Keratinocyte (primary cell): ENCODE data around the gene TRAPPC11. TPM values are rescaled to one million over a fixed set of nuclear protein-coding genes. Genes with fewer than 3 reads are reported as not detected.

Source experiments
- DNase-seq: peaks from one replicate; pipeline ENCODE4 v3.0.0-alpha.2; 2011; ENCODE audit warnings: low read depth, missing footprints, low spot score
- FAIRE-seq: peaks from 2 replicates; lab custom pipeline; 2011; peaks lifted over from hg19 to GRCh38; lab: Jason Lieb, UNC
- H2AFZ ChIP-seq: 2 replicates; pipeline ENCODE4 v1.6.0; 2012; ENCODE audit warnings: low read length, control low read depth, inconsistent platforms; ENCODE audit not compliant: control insufficient read depth
- H3K27ac ChIP-seq: 2 replicates; pipeline ENCODE4 v1.5.1; 2011; ENCODE audit warnings: low read length; ENCODE audit not compliant: control insufficient read depth, insufficient read depth
- H3K27me3 ChIP-seq: 3 replicates; pipeline ENCODE4 v1.6.0; 2011; ENCODE audit warnings: low read length; ENCODE audit not compliant: control insufficient read depth, insufficient read depth; ENCODE audit errors: extremely low read depth
- H3K36me3 ChIP-seq, 2 experiments: 2 replicates in 1 of 2; 3 replicates in 1 of 2; pipeline ENCODE4 v1.5.1; 2011; ENCODE audit warnings: low read length in 2 of 2, mild to moderate bottlenecking in 1 of 2; ENCODE audit not compliant: control insufficient read depth in 2 of 2, insufficient read depth in 2 of 2; ENCODE audit errors: extremely low read depth in 1 of 2
- H3K4me1 ChIP-seq: 3 replicates; pipeline ENCODE4 v1.5.1; 2011; ENCODE audit warnings: low read length; ENCODE audit not compliant: control insufficient read depth, insufficient read depth; ENCODE audit errors: extremely low read depth
- H3K4me2 ChIP-seq: 3 replicates; pipeline ENCODE4 v1.6.0; 2011; ENCODE audit warnings: low read depth, low read length; ENCODE audit not compliant: control insufficient read depth, insufficient read depth; ENCODE audit errors: extremely low read depth
- H3K4me3 ChIP-seq, 3 experiments: fragments of 200-600 bp in 1 of 3; sonication (generic) in 1 of 3; 2 replicates in 2 of 3; 3 replicates in 1 of 3; pipeline ENCODE4 v1.5.1; 2011 to 2016; ENCODE audit warnings: low read length in 3 of 3, mild to moderate bottlenecking in 3 of 3, control low read depth in 2 of 3, inconsistent platforms in 1 of 3, low read depth in 1 of 3, mixed read lengths in 1 of 3, mixed run types in 1 of 3, moderate library complexity in 1 of 3; ENCODE audit not compliant: control insufficient read depth in 2 of 3, insufficient read depth in 2 of 3; ENCODE audit errors: extremely low read depth in 1 of 3
- H3K79me2 ChIP-seq: 2 replicates; pipeline ENCODE4 v1.6.0; 2012; ENCODE audit warnings: low read length; ENCODE audit not compliant: control insufficient read depth, insufficient read depth
- H3K9ac ChIP-seq: 3 replicates; pipeline ENCODE4 v1.6.0; 2011; ENCODE audit warnings: low read length; ENCODE audit not compliant: control insufficient read depth, insufficient read depth; ENCODE audit errors: extremely low read depth
- H3K9me1 ChIP-seq: 3 replicates; pipeline ENCODE4 v1.6.0; 2011; ENCODE audit warnings: low read length; ENCODE audit not compliant: control insufficient read depth, insufficient read depth; ENCODE audit errors: extremely low read depth
- H3K9me3 ChIP-seq: 2 replicates; pipeline ENCODE4 v1.5.1; 2012; ENCODE audit warnings: low read depth, low read length; ENCODE audit not compliant: control insufficient read depth
- H4K20me1 ChIP-seq: 3 replicates; pipeline ENCODE4 v1.6.0; 2011; ENCODE audit warnings: low read length; ENCODE audit not compliant: control insufficient read depth, insufficient read depth; ENCODE audit errors: extremely low read depth
- EZH2 ChIP-seq: IDR thresholded peaks from one replicate; pipeline ENCODE4 v1.6.1; 2012; ENCODE audit warnings: inconsistent platforms, mild to moderate bottlenecking, low read length, moderate library complexity
- dilution Hi-C: fragments of 300-500 bp; cut with MboI; formaldehyde crosslinking; loops from one replicate; pipeline ENCODE4 v1.7.0; 2020; ENCODE audit warnings: low sequenced_read_pairs; ENCODE audit not compliant: extremely low pct_ligation_motif_present
- polyA plus RNA-seq, 5 experiments: library from polyadenylated mRNA; depleted of rRNA in 3 of 5; stranded (reverse) in 3 of 5; stranded (forward) in 1 of 5; unstranded in 1 of 5; fragments of >200 nt; gene quantifications; 1 replicate in 1 of 5; 2 replicates in 3 of 5; 3 replicates in 1 of 5; pipeline versions ENCODE4 v1.2.1 to v1.2.3, GENCODE V29; 2011 to 2012; ENCODE audit warnings: missing spikeins in 2 of 5, low read depth in 1 of 5, low replicate concordance in 1 of 5
- TF ChIP-seq, protein P1 (sequence below), 3 experiments: IDR thresholded peaks in 1 of 3; conservative IDR thresholded peaks in 1 of 3; optimal IDR thresholded peaks in 1 of 3; 2 replicates in 2 of 3; 3 replicates in 1 of 3; pipeline versions ENCODE3 to v1.5.1; 2011; ENCODE audit warnings: low read length in 3 of 3, mild to moderate bottlenecking in 3 of 3, moderate library complexity in 2 of 3, control low read depth in 1 of 3, inconsistent platforms in 1 of 3; ENCODE audit not compliant: insufficient read depth in 2 of 3; ENCODE audit errors: extremely low read depth in 1 of 3

Gene TRAPPC11
- polyA plus RNA-seq, 1 donor (not counting 4 experiments of a cell fraction or from before 2014, with no cell fraction given), result 42.5 TPM

- DNase-seq, result no peak
- Histone ChIP-seq H2AFZ (no peak overlapping the region), H3K27ac (no peak overlapping the region), H4K20me1 (no peaks in the 10 kb centered on the region), H3K4me1 (no peaks in the 10 kb centered on the region), H3K79me2 (no peaks in the 10 kb centered on the region), H3K4me2 (no peak overlapping the region), H3K4me3 (no peak overlapping the region), H3K9me3 (no peaks in the 10 kb centered on the region), H3K36me3 (peaks cover 11 to 13% of the 10 kb centered on the region in 2 experiments), H3K9me1 (no peaks in the 10 kb centered on the region), H3K27me3 (no peaks in the 10 kb centered on the region), H3K9ac (no peak overlapping the region)
- dilution Hi-C loops, result no loop called here
- no peak for FAIRE-seq
- TF ChIP-seq EZH2, result no peak
- TF ChIP-seq, protein P1, sequence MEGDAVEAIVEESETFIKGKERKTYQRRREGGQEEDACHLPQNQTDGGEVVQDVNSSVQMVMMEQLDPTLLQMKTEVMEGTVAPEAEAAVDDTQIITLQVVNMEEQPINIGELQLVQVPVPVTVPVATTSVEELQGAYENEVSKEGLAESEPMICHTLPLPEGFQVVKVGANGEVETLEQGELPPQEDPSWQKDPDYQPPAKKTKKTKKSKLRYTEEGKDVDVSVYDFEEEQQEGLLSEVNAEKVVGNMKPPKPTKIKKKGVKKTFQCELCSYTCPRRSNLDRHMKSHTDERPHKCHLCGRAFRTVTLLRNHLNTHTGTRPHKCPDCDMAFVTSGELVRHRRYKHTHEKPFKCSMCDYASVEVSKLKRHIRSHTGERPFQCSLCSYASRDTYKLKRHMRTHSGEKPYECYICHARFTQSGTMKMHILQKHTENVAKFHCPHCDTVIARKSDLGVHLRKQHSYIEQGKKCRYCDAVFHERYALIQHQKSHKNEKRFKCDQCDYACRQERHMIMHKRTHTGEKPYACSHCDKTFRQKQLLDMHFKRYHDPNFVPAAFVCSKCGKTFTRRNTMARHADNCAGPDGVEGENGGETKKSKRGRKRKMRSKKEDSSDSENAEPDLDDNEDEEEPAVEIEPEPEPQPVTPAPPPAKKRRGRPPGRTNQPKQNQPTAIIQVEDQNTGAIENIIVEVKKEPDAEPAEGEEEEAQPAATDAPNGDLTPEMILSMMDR (optimal IDR thresholded peaks at IDR 0.05 in 1 of 3, IDR thresholded peaks at IDR 0.05 in 1 of 3, conservative IDR thresholded peaks at IDR 0.05 in 1 of 3; ENCODE audit: extremely low read depth in 1 of 3, insufficient read depth in 2 of 3, low read length in 3 of 3), result no peak
Measured at GRCh38 chr4:183686461-183686860, 27.4 kb downstream of the TRAPPC11 start.

- peaks cover 14 to 18% of the 10 kb centered on the region in 2 experiments for H3K36me3 ChIP-seq
Measured at GRCh38 chr4:183688216-183688615, 29.1 kb downstream of the TRAPPC11 start.

More at GRCh38 chr4:183688216-183688615, 29.1 kb downstream of the TRAPPC11 start:
- Histone ChIP-seq H2AFZ (no peak overlapping the region), H3K9me1 (no peaks in the 10 kb centered on the region), H3K4me1 (no peaks in the 10 kb centered on the region), H3K4me3 (no peak overlapping the region), H3K79me2 (no peaks in the 10 kb centered on the region), H3K27ac (no peak overlapping the region), H4K20me1 (no peaks in the 10 kb centered on the region), H3K9ac (no peak overlapping the region), H3K9me3 (no peaks in the 10 kb centered on the region), H3K4me2 (no peak overlapping the region), H3K27me3 (no peaks in the 10 kb centered on the region)
- dilution Hi-C loops, result no loop called here
- FAIRE-seq, result no peak
- TF ChIP-seq, protein P1 (optimal IDR thresholded peaks at IDR 0.05 in 1 of 3, IDR thresholded peaks at IDR 0.05 in 1 of 3, conservative IDR thresholded peaks at IDR 0.05 in 1 of 3; ENCODE audit: extremely low read depth in 1 of 3, insufficient read depth in 2 of 3, low read length in 3 of 3), result no peak
- no peak for TF ChIP-seq EZH2
- no peak for DNase-seq
